ENCODE results near the gene IFNB1. TPM values are rescaled to one million over a fixed set of nuclear protein-coding genes. Genes with fewer than 3 reads are reported as not detected.

Gene IFNB1
- total RNA-seq: not detected in 2 replicates

GRCh38 chr9:21077781-21078180 is at the start of gene IFNB1:
TSS of gene IFNB1 (minus strand) at chr9:21077942. CDS start at chr9:21077869, 73 bp downstream.

GRCh38 chr9:21031091-21031807 is 46.5 kb downstream of the IFNB1 start, which contains the start of gene HACD4:
TSS of gene HACD4 (minus strand) at chr9:21031640. CDS start at chr9:21031590, 50 bp downstream.

Other genes with a start within 250 kb of the IFNB1 start
- gene HACD4, start 46.3 kb downstream of the IFNB1 start, total RNA-seq: 0.44 and 1.8 TPM in 2 replicates
- gene IFNW1, start 63.9 kb upstream of the IFNB1 start, total RNA-seq: not detected in 2 replicates
- gene IFNA21, start 88.7 kb upstream of the IFNB1 start, total RNA-seq: not detected in 2 replicates
- gene IFNA4, start 109.6 kb upstream of the IFNB1 start, total RNA-seq: not detected in 2 replicates
- not detected in 2 replicates for gene IFNA7, start 124.3 kb upstream of the IFNB1 start, total RNA-seq
- not detected in 2 replicates for gene IFNA10, start 129.2 kb upstream of the IFNB1 start, total RNA-seq
- not detected in 2 replicates for gene IFNA16, start 139.4 kb upstream of the IFNB1 start, total RNA-seq
- not detected in 2 replicates for gene IFNA17, start 150.3 kb upstream of the IFNB1 start, total RNA-seq
- gene IFNA14, start 162.1 kb upstream of the IFNB1 start, total RNA-seq: not detected in 2 replicates
- under 0.01 TPM in 1 of 2 replicates, not detected in the other for gene IFNA5, start 227.4 kb upstream of the IFNB1 start, total RNA-seq

Measured in bladder microvascular endothelial cell (primary cell).